Erythroblast (primary cell): ENCODE measurements around the gene DHRS1.

Source experiments
- GATA1 ChIP-seq: IDR thresholded peaks from 2 replicates; pipeline ENCODE4 v1.6.1; 2011; ENCODE audit warnings: low read depth, mild to moderate bottlenecking, control low read depth, low read length, moderate library complexity
- POLR2A ChIP-seq: IDR thresholded peaks from 2 replicates; pipeline ENCODE4 v1.6.1; 2011; ENCODE audit warnings: mild to moderate bottlenecking, low read length

DNA sequence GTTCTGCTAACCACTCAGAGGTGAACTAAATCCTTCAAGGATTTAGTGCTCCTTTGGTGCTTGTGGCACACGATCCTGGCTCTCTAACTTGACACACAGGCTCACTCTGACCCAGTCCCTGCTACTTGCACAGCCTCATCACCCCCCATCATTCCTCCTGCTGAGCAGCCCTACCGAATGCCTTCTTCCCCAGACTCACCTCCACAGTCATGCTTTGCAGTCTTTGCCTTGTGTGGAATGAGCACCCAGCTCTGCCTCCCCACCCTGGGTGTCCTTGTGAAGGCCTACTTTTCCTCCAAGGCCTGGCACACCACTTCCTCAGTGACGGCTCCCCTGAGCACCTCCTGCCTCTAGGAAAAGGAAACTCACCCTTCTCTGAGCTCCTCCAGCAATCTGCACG is 49.2 kb downstream of the DHRS1 start:
- TF ChIP-seq POLR2A: no peak
- TF ChIP-seq GATA1: no peak
